ENCODE results near the gene SMAD7.

- peak in 1 of 2 donors; percentile 9 for TF ChIP-seq POLR2AphosphoS5 (IDR thresholded peaks at IDR 0.05; ENCODE audit: insufficient read depth in 1 of 2, low read depth in 1 of 2)
- TF ChIP-seq POLR2A (IDR thresholded peaks at IDR 0.05): no peak
Measured at GRCh38 chr18:48934723-48935432, 15.9 kb downstream of the SMAD7 start.

Measured in vagina (tissue), 2 donors.